IMR-90 (cell line): ENCODE measurements around the gene TBCD. TPM values are rescaled to one million over a fixed set of nuclear protein-coding genes. Genes with fewer than 3 reads are reported as not detected.

Source experiments
- ATAC-seq: fragments of 200-7000 bp; cut with Tn5 transposase; 2 replicates; pipeline ENCODE4 v1.9.1; 2020; ENCODE audit warnings: low read depth, mild to moderate bottlenecking, moderate library complexity
- BruUV-seq: library from RNA; stranded (reverse); fragments of 400-500 nt; replicated peaks from 2 replicates; lab custom pipeline; 2021; lab: Mats Ljungman, UMichigan
- CTCF ChIA-PET: fragments of 300-600 bp; formaldehyde crosslinking; extraction: SDS; loops from one replicate; lab custom pipeline; 2021; ENCODE audit warnings: antibody characterized with exemption; lab: Yijun Ruan, JAX
- POLR2A ChIA-PET: fragments of 300-600 bp; sonication (Branson Sonifier 250); formaldehyde crosslinking; loops from one replicate; lab custom pipeline; 2022; ENCODE audit warnings: antibody characterized with exemption; ENCODE audit not compliant: unreplicated experiment; lab: Charles Lee
- DNase-seq: peaks from one replicate; pipeline ENCODE4 v3.0.0; 2013
- H2AFZ ChIP-seq: replicated peaks from 2 replicates; pipeline ENCODE3; 2013; ENCODE audit warnings: low read length, mild to moderate bottlenecking; ENCODE audit not compliant: poor library complexity
- H2AK5ac ChIP-seq: 2 replicates; pipeline ENCODE4 v1.6.1; 2013; ENCODE audit warnings: low read depth, low read length, inconsistent platforms
- H2AK9ac ChIP-seq: replicated peaks from 2 replicates; pipeline ENCODE3; 2013; ENCODE audit warnings: mild to moderate bottlenecking, low read depth, low read length, moderate library complexity; ENCODE audit not compliant: poor library complexity
- H2BK120ac ChIP-seq: 2 replicates; pipeline ENCODE4 v1.6.1; 2013; ENCODE audit warnings: low read depth, low read length, inconsistent platforms
- H2BK15ac ChIP-seq: 3 replicates; pipeline ENCODE4 v1.6.1; 2013; ENCODE audit warnings: low read depth, low read length, inconsistent platforms
- H2BK20ac ChIP-seq: 2 replicates; pipeline ENCODE4 v1.6.1; 2013; ENCODE audit warnings: low read depth, mild to moderate bottlenecking, inconsistent platforms, low read length, moderate library complexity
- H2BK5ac ChIP-seq: 2 replicates; pipeline ENCODE4 v1.6.1; 2013; ENCODE audit warnings: mild to moderate bottlenecking, low read depth, low read length, inconsistent platforms; ENCODE audit not compliant: poor library complexity, severe bottlenecking
- H3K14ac ChIP-seq: replicated peaks from 2 replicates; pipeline ENCODE4 v1.6.1; 2013; ENCODE audit warnings: low read depth, low read length, inconsistent platforms
- H3K18ac ChIP-seq: 2 replicates; pipeline ENCODE4 v1.6.1; 2013; ENCODE audit warnings: low read depth, low read length, control low read depth
- H3K23ac ChIP-seq: 2 replicates; pipeline ENCODE4 v1.6.1; 2013; ENCODE audit warnings: low read depth, low read length, inconsistent platforms
- H3K27ac ChIP-seq: 2 replicates; pipeline ENCODE4 v1.5.1; 2013; ENCODE audit warnings: mild to moderate bottlenecking, control low read depth, low read length; ENCODE audit not compliant: insufficient read depth
- H3K27me3 ChIP-seq: 2 replicates; pipeline ENCODE4 v1.6.1; 2013; ENCODE audit warnings: low read length; ENCODE audit not compliant: control insufficient read depth, insufficient read depth
- H3K36me3 ChIP-seq: 2 replicates; pipeline ENCODE4 v1.6.1; 2013; ENCODE audit warnings: low read length, mixed read lengths; ENCODE audit not compliant: control insufficient read depth, insufficient read depth
- H3K4ac ChIP-seq: 2 replicates; pipeline ENCODE4 v1.6.1; 2013; ENCODE audit warnings: low read depth, low read length, inconsistent platforms
- H3K4me1 ChIP-seq: 2 replicates; pipeline ENCODE4 v1.6.1; 2013; ENCODE audit warnings: low read length, mixed read lengths; ENCODE audit not compliant: control insufficient read depth, insufficient read depth
- H3K4me2 ChIP-seq: 2 replicates; pipeline ENCODE4 v1.6.1; 2013; ENCODE audit warnings: low read depth, mild to moderate bottlenecking, control low read depth, low read length, moderate library complexity
- H3K4me3 ChIP-seq: 2 replicates; pipeline ENCODE4 v1.5.1; 2013; ENCODE audit warnings: low read depth, mild to moderate bottlenecking, control low read depth, low read length, moderate library complexity; ENCODE audit not compliant: insufficient read depth
- H3K56ac ChIP-seq: 2 replicates; pipeline ENCODE4 v1.6.1; 2013; ENCODE audit warnings: low read length, inconsistent platforms; ENCODE audit not compliant: insufficient read depth; ENCODE audit errors: extremely low read depth
- H3K79me1 ChIP-seq, 2 experiments: 2 replicates each; pipeline ENCODE4 v1.6.1; 2013; ENCODE audit warnings: low read length in 2 of 2, inconsistent platforms in 1 of 2, low read depth in 1 of 2
- H3K9ac ChIP-seq: 2 replicates; pipeline ENCODE4 v1.6.1; 2013; ENCODE audit warnings: low read depth, low read length, control low read depth
- H3K9me1 ChIP-seq: 2 replicates; pipeline ENCODE4 v1.6.1; 2013; ENCODE audit warnings: low read length, inconsistent platforms; ENCODE audit not compliant: insufficient read depth
- H3K9me3 ChIP-seq: 2 replicates; pipeline ENCODE4 v1.6.1; 2013; ENCODE audit warnings: low read length; ENCODE audit not compliant: control insufficient read depth, insufficient read depth
- H4K20me1 ChIP-seq: 2 replicates; pipeline ENCODE4 v1.6.1; 2013; ENCODE audit warnings: low read length, inconsistent platforms; ENCODE audit not compliant: insufficient read depth
- H4K5ac ChIP-seq: 2 replicates; pipeline ENCODE4 v1.6.1; 2013; ENCODE audit warnings: mild to moderate bottlenecking, low read depth, low read length, control low read depth
- H4K8ac ChIP-seq, 2 experiments: 2 replicates each; pipeline ENCODE4 v1.6.1; 2013; ENCODE audit warnings: low read depth in 2 of 2, low read length in 2 of 2, control low read depth in 1 of 2, inconsistent platforms in 1 of 2
- H4K91ac ChIP-seq: 2 replicates; pipeline ENCODE4 v1.6.1; 2013; ENCODE audit warnings: low read depth, low read length, inconsistent platforms; ENCODE audit not compliant: insufficient read depth
- BHLHE40 ChIP-seq: fragments of 150-350 bp; IDR thresholded peaks from 2 replicates; pipeline ENCODE4 v1.6.1; 2016; ENCODE audit warnings: mild to moderate bottlenecking, low read depth, low read length
- CEBPB ChIP-seq: IDR thresholded peaks from 2 replicates; pipeline ENCODE4 v1.6.1; 2012; ENCODE audit warnings: low read depth, low read length, improper control_type of control experiment
- CTCF ChIP-seq: conservative IDR thresholded peaks from 2 replicates; pipeline ENCODE4 v1.5.1; 2012; ENCODE audit warnings: mild to moderate bottlenecking, low read depth, low read length, improper control_type of control experiment
- FOS ChIP-seq: fragments of 150-350 bp; IDR thresholded peaks from 2 replicates; pipeline ENCODE4 v1.6.1; 2016; ENCODE audit warnings: low read depth, low read length
- NFE2L2 ChIP-seq: fragments of 150-350 bp; IDR thresholded peaks from 2 replicates; pipeline ENCODE4 v1.6.1; 2016; ENCODE audit warnings: low read depth, mild to moderate bottlenecking, low read length
- POLR2A ChIP-seq: IDR thresholded peaks from 2 replicates; pipeline ENCODE4 v1.6.1; 2012; ENCODE audit warnings: mild to moderate bottlenecking, low read depth, low read length
- RAD21 ChIP-seq: IDR thresholded peaks from 2 replicates; pipeline ENCODE4 v1.6.1; 2012; ENCODE audit warnings: low read length, improper control_type of control experiment
- RCOR1 ChIP-seq: IDR thresholded peaks from 2 replicates; pipeline ENCODE4 v1.6.1; 2012; ENCODE audit warnings: mild to moderate bottlenecking, low read length, improper control_type of control experiment; ENCODE audit not compliant: insufficient replicate concordance
- dilution Hi-C: fragments of 300-500 bp; cut with HindIII; formaldehyde crosslinking; loops from one replicate; pipeline ENCODE4 v1.14.3; 2018; ENCODE audit warnings: low sequenced_read_pairs; ENCODE audit not compliant: unreplicated experiment
- in situ Hi-C: fragments of 300-500 bp; cut with MboI; formaldehyde crosslinking; loops from 3 replicates; pipeline ENCODE4 v1.14.3; 2019; ENCODE audit warnings: low sequenced_read_pairs, inconsistent platforms, mixed read lengths
- intact Hi-C: fragments of 100-400 bp; cut with micrococcal nuclease; formaldehyde crosslinking; loops from 2 replicates; pipeline ENCODE4 v1.10.0; 2022
- polyA plus RNA-seq, 3 experiments: library from polyadenylated mRNA; depleted of rRNA; stranded (reverse); fragments of >200 nt; gene quantifications; 2 replicates each; pipeline ENCODE4 v1.2.3, GENCODE V29; 2012; ENCODE audit warnings: low replicate concordance in 1 of 3
- total RNA-seq: library from RNA; depleted of rRNA; stranded (reverse); fragments of >200 nt; gene quantifications from 2 replicates; pipeline ENCODE4 v1.2.3, GENCODE V29; 2012
- TF ChIP-seq, protein P1 (sequence below): fragments of 150-350 bp; IDR thresholded peaks from 2 replicates; pipeline ENCODE4 v1.6.1; 2016; ENCODE audit warnings: low read depth, mild to moderate bottlenecking, low read length, moderate library complexity, borderline replicate concordance

The TBCD gene
- total and polyA plus RNA-seq, 2 of the 4 experiments (the other 2 are of a cell fraction): 21.9 to 54.5 TPM

- POLR2A ChIA-PET: no interaction called here
- H3K9me3 ChIP-seq: no peaks in the 10 kb centered on the region; the same call in 1 of the 2 replicates
- TF ChIP-seq RCOR1: no peak
- TF ChIP-seq, protein P1, sequence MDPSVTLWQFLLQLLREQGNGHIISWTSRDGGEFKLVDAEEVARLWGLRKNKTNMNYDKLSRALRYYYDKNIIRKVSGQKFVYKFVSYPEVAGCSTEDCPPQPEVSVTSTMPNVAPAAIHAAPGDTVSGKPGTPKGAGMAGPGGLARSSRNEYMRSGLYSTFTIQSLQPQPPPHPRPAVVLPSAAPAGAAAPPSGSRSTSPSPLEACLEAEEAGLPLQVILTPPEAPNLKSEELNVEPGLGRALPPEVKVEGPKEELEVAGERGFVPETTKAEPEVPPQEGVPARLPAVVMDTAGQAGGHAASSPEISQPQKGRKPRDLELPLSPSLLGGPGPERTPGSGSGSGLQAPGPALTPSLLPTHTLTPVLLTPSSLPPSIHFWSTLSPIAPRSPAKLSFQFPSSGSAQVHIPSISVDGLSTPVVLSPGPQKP: no peak
- TF ChIP-seq NFE2L2: no peak
- no peak for TF ChIP-seq POLR2A
- no peak for TF ChIP-seq FOS
- no peak for TF ChIP-seq RAD21
- TF ChIP-seq BHLHE40: no peak
- TF ChIP-seq CTCF: no peak
- no peak for TF ChIP-seq CEBPB
Observed at GRCh38 chr17:82993005-82993404, 241.1 kb downstream of the TBCD start.

More at GRCh38 chr17:82993005-82993404, 241.1 kb downstream of the TBCD start:
- no peaks in the 10 kb centered on the region for H3K9me1 ChIP-seq
- dilution Hi-C loops (no loop called here), in situ Hi-C loops (no loop called here), intact Hi-C loops (loop anchor here (10.0 kb wide), 1 partner anchor 52 kb away; no protein-coding TSS in a partner anchor)
- H2BK120ac ChIP-seq: no peak overlapping the region
- no peak overlapping the region for H4K8ac ChIP-seq
- no peak overlapping the region for H2BK15ac ChIP-seq
- H2AK9ac ChIP-seq: no peak overlapping the region
- no peak overlapping the region for H3K27ac ChIP-seq
- CTCF ChIA-PET: no interaction called here
- no peak overlapping the region for H2BK20ac ChIP-seq
- no TSS peak for BruUV-seq
- no peak overlapping the region for H3K4me3 ChIP-seq
- H3K23ac ChIP-seq: no peak overlapping the region
- H3K4ac ChIP-seq: no peak overlapping the region
- no peak for ATAC-seq
- no peaks in the 10 kb centered on the region for H3K27me3 ChIP-seq
- H3K36me3 ChIP-seq: 0 out of 2 replicates have a peak, but pooled peaks cover 1% of the 10 kb centered on the region
- no peak overlapping the region for H2AK5ac ChIP-seq
- no peak overlapping the region for H4K5ac ChIP-seq
- no peaks in the 10 kb centered on the region for H3K4me1 ChIP-seq
- no peak overlapping the region for H3K9ac ChIP-seq
- no peak overlapping the region for H2BK5ac ChIP-seq
- H3K14ac ChIP-seq: no peak overlapping the region
- H3K56ac ChIP-seq: no peak overlapping the region
- H3K18ac ChIP-seq: no peak overlapping the region
- H3K79me1 ChIP-seq: no peaks in the 10 kb centered on the region
- H3K4me2 ChIP-seq: no peak overlapping the region
- DNase-seq: no peak
- no peak overlapping the region for H4K91ac ChIP-seq
- H2AFZ ChIP-seq: no peak overlapping the region
- no peaks in the 10 kb centered on the region for H4K20me1 ChIP-seq
